IPS-18c (cell line): ENCODE measurements around the gene DPP7.
"Not testable (repeated sequence)": the region's sequence is repeated elsewhere in the genome, so short reads cannot be mapped to it uniquely, and the experiment has no call there.

Experiments used
- H3K4me3 ChIP-seq: 2 replicates; pipeline ENCODE4 v1.7.0; 2013; ENCODE audit warnings: low read depth, mild to moderate bottlenecking, low read length, moderate library complexity; ENCODE audit not compliant: insufficient read depth
- H3K9me3 ChIP-seq: one replicate; pipeline ENCODE4 v1.6.1; 2013; ENCODE audit warnings: mild to moderate bottlenecking, low read length, moderate library complexity; ENCODE audit not compliant: control insufficient read depth, insufficient read depth

Gene DPP7

DNA sequence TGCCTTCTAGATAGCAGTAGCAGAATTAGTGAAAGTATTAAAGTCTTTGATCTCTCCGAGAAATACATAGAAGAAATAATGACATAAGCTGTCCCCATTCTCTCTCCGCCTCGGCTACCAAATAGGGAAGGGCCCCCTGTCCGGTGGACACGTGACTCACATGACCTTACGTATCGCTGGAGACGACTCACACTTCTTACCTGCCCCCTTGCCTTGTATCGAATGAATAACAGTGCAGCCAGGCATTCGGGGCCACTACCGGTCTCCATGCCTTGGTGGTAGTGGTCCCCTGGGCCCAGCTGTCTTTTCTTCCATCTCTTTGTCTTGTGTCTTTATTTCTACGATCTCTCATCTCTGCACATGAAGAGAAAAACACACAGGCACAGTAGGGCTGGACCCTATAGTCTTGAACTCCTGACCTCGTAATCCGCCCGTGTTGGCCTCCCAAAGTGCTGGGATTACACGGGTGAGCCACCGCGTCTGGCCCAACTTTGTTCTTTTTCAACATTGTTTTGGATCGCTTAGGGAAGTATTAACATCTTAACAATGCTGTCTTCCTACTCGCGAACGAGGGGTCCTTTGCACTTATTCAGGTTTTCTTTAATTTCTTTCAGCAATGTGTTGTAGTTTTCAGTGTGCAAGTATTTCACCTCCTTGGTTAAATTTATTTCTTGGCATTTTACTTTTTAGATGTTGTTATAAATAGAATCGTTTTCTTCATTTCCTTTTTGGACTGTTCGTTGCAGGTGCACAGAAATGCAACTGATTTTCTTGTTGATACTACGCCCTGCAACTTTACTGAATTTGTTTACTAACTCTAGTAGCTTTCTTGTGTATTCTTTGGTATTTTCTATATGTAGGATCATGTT is 7.6 kb upstream of the DPP7 start:
- H3K4me3 ChIP-seq, H3K9me3 ChIP-seq: not testable (repeated sequence)

DNA sequence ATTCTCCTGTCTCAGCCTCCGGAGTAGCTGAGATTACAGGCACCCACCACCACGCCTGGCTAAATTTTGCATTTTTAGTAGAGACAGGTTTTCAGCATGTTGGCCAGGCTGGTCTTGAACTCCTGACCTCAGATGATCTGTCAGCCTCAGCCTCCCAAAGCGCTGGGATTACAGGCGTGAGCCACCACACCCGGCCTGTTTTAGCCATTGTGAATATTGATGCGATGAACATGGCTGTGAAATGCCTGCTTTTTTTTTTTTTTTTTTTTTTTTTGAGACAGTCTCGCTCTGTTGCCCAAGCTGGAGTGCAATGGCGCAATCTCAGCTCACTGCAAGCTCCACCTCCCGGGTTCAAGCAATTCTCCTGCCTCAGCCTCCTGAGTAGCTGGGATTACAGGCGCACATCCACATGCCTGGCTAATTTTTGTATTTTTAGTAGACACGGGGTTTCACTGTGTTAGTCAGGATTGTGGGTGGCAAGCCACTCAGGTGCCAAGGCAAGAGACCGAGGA is 3.6 kb upstream of the DPP7 start:
- not testable (repeated sequence) for H3K4me3 ChIP-seq, H3K9me3 ChIP-seq

- Histone ChIP-seq H3K9me3 (no peaks in the 10 kb centered on the region), H3K4me3 (no peak overlapping the region)
These were observed 2.8 kb upstream of the DPP7 start for GRCh38 chr9:137117269-137117731.

DNA sequence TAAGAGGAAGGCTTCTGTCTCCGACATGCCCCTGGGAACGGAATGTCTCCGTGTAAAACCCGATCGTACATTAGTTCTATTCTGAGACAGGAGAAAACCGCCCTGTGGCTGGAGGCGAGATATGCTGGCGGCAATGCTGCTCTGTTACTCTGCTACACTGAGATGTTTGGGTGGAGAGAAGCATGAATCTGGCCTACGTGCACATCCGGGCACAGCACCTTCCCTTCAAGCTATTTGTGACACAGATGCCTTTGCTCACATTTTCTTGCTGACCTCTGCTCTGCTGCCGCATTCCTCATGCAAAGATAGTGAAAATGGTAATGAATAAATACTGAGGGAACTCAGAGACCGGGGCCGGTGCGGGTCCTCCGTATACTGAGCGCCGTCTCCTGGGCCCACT is 2.2 kb upstream of the DPP7 start:
- Histone ChIP-seq H3K4me3 (no peak overlapping the region), H3K9me3 (no peaks in the 10 kb centered on the region)

- Histone ChIP-seq H3K4me3 (no peak overlapping the region), H3K9me3 (no peaks in the 10 kb centered on the region)
These were observed 1.5 kb upstream of the DPP7 start for GRCh38 chr9:137116027-137116507.

GRCh38 chr9:137115394-137116026 is 977 bp upstream of the DPP7 start:
- H3K4me3 ChIP-seq = no peak overlapping the region
- H3K9me3 ChIP-seq = no peaks in the 10 kb centered on the region

- no peaks in the 10 kb centered on the region for H3K9me3 ChIP-seq
- H3K4me3 ChIP-seq = peak overlapping the region; percentile 41
These were observed 317 bp downstream of the DPP7 start for GRCh38 chr9:137114220-137114612.

GRCh38 chr9:137113385-137114159 is 961 bp downstream of the DPP7 start:
- no peaks in the 10 kb centered on the region for H3K9me3 ChIP-seq
- H3K4me3 ChIP-seq = no peak overlapping the region

DNA sequence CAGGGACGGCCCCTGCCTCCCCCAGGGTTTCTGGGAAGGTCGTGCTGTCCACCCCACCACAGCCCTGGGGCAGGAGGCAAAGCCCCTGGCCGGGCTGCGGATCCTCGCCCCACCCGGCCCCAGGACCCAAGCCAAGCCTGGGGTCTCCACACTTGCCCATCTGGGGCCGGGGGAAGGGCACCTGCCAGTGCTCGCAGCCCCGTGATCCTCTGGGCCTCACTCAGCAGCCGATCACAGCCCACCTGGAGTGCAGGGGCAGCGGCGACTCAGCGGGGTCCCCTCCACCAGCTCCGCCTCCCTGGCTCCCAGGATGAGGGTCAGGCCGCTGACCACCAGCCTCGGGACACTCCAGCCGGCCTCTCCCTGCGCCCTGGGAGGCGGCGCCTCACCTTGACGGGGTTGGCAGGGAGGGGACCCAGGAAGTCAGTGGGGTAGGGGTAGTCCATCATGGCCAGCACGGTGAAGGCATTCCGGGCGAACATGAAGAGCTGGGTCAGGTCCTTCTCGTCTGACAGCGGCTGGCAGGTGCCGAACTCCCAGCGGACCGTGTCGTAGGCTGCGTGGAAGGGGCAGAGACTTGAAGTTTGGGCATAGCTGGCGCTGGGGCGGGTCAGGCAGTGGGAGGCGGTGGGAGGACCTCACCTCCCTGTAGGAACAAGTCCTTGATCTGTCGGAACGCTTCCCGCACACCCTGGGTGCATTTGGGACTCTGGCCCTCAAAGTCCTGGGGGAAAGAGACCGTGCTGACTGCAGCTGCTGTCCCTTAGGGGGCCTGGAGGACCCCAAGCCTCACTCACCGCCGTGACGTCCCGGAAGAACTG is 1.8 kb downstream of the DPP7 start:
- Histone ChIP-seq H3K9me3 (no peaks in the 10 kb centered on the region), H3K4me3 (no peak overlapping the region)

DNA sequence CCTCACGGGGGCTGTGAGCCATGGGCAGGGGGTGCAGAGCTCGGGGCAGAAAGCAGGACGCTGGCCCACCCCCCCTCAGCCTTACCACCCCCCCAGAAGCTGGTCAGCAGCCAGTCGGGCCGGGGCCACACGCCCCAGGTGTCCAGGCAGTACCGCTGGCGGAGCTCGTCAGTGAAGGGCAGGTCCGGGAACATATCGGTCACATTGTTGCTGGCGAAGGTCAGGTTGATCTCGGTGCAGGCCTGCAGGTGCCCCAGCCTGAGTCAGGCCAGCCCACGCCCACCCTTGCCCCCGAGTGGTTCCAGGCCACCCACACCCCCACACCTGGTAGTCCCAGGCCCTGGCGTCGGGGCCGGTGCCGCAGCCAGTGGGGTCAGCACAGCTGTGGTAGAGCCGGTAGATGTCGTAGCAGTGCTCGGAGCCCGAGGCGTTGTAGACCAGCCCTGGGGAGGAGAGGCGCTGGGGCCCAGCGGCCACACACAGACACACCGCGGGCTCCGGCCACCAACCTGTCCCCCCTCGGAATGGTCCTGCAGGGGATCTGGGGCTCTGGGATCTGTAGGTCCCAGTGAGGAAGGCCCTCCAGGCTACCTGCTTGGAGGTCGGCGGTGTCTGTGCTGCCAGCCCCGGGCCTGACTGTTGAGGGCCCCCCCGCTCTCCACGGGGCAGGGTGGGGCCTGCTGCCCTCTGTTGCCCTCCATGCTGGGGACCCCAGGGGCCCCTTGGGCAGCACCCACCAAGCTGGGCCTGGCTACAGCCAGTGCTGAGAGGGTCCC is 2.6 kb downstream of the DPP7 start:
- H3K4me3 ChIP-seq = no peak overlapping the region
- H3K9me3 ChIP-seq = no peaks in the 10 kb centered on the region

DNA sequence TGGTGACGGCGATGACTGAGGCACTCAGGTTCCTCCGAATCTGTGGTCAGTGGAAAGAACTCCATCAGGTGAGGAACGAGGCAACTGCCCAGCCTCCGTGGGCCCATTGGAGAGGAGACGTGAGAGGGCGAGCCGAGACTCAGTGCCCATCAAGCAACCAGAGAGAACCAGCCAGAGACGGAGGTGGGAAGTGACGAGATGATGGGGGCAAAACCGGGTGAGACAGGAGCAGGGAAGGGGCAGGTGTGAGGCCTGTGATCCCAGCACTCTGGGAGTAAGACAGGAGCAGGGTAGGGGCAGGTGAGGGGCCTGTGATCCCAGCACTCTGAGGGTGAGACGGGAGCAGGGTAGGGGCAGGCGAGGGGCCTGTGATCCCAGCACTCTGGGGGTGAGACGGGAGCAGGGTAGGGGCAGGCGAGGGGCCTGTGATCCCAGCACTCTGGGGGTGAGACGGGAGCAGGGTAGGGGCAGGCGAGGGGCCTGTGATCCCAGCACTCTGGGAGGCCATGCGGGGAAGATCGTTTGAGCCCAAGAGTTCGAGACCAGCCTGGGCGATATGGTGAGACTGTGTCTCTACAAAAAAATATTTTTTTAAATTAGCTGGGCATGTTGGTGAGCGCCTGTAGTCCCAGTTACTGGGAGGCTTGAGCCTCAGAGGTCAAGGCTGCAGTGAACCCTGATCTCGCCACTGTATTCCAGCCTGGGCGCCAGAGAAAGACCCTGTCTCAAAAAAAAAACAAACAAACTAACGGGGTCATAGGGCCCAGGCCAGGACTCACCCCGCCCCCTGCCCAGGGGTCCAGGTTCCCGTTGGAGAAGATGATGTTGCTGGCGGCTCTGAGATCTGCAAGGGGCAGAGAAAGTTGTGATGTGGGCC is 3.4 kb downstream of the DPP7 start:
- Histone ChIP-seq H3K9me3 (no peaks in the 10 kb centered on the region), H3K4me3 (no peak overlapping the region)

- H3K4me3 ChIP-seq = no peak overlapping the region
- no peaks in the 10 kb centered on the region for H3K9me3 ChIP-seq
These were observed 4.2 kb downstream of the DPP7 start for GRCh38 chr9:137110147-137110910.

GRCh38 chr9:137109250-137110146 is 5.0 kb downstream of the DPP7 start:
- Histone ChIP-seq H3K4me3 (no peak overlapping the region), H3K9me3 (no peaks in the 10 kb centered on the region)
